HG03469 (cell line): ENCODE results near the gene REV1.

Source experiments
- ATAC-seq: cut with Tn5 transposase; IDR thresholded peaks from one replicate; pipeline ENCODE4 v1.9.1; 2021; ENCODE audit warnings: mild to moderate bottlenecking, moderate library complexity, moderate number of reproducible peaks; ENCODE audit not compliant: unreplicated experiment

REV1 gene

GRCh38 chr2:99451280-99451679 lies 38.5 kb downstream of the REV1 start:
- no peak for ATAC-seq

- no peak for ATAC-seq
Measured at GRCh38 chr2:99450199-99450598, 39.6 kb downstream of the REV1 start.

- no peak for ATAC-seq
Measured at GRCh38 chr2:99448556-99448955, 41.3 kb downstream of the REV1 start.

GRCh38 chr2:99445065-99445464 lies 44.8 kb downstream of the REV1 start:
- ATAC-seq = no peak

- no peak for ATAC-seq
Measured at GRCh38 chr2:99444222-99444621, 45.6 kb downstream of the REV1 start.

GRCh38 chr2:99442837-99443236 lies 47.0 kb downstream of the REV1 start:
- ATAC-seq = no peak

- ATAC-seq = no peak
Measured at GRCh38 chr2:99439971-99440505, 49.8 kb downstream of the REV1 start.

- ATAC-seq = no peak
Measured at GRCh38 chr2:99436874-99437273, 52.9 kb downstream of the REV1 start.

- no peak for ATAC-seq
Measured at GRCh38 chr2:99433340-99433739, 56.5 kb downstream of the REV1 start.

- ATAC-seq = no peak
Measured at GRCh38 chr2:99431587-99432275, 58.1 kb downstream of the REV1 start.

GRCh38 chr2:99430614-99431291 lies 59.1 kb downstream of the REV1 start:
- no peak for ATAC-seq

- ATAC-seq = no peak
Measured at GRCh38 chr2:99425022-99425421, 64.8 kb downstream of the REV1 start.

GRCh38 chr2:99424371-99424770 lies 65.4 kb downstream of the REV1 start:
- ATAC-seq = no peak

- no peak for ATAC-seq
Measured at GRCh38 chr2:99422599-99422998, 67.2 kb downstream of the REV1 start.

GRCh38 chr2:99421469-99421868 lies 68.3 kb downstream of the REV1 start:
- no peak for ATAC-seq

- no peak for ATAC-seq
Measured at GRCh38 chr2:99420751-99421299, 69.0 kb downstream of the REV1 start.

- ATAC-seq = no peak
Measured at GRCh38 chr2:99420031-99420430, 69.8 kb downstream of the REV1 start.

GRCh38 chr2:99417396-99417795 lies 72.4 kb downstream of the REV1 start:
- no peak for ATAC-seq

- ATAC-seq = no peak
Measured at GRCh38 chr2:99414566-99414965, 75.3 kb downstream of the REV1 start.

GRCh38 chr2:99410276-99410675 lies 79.5 kb downstream of the REV1 start:
- no peak for ATAC-seq

- ATAC-seq = no peak
Measured at GRCh38 chr2:99406137-99406536, 83.7 kb downstream of the REV1 start.
